Esophagus squamous epithelium (tissue), 4 donors: ENCODE results near the gene CCT5.

Experiments used
- CTCF ChIP-seq, 6 experiments: fragments of 450-650 bp in 4 of 6; fragments of 200-600 bp in 2 of 6; sonication (generic) in 2 of 6; IDR thresholded peaks; one replicate each; pipeline ENCODE4 v1.5.1; 2016 to 2019; ENCODE audit warnings: antibody characterized with exemption in 6 of 6, mild to moderate bottlenecking in 4 of 6, moderate library complexity in 4 of 6
- POLR2A ChIP-seq, 4 donors: fragments of 450-650 bp; IDR thresholded peaks; one replicate each; pipeline ENCODE4 v1.6.1; 2017; ENCODE audit warnings: antibody characterized with exemption in 4 of 4, mild to moderate bottlenecking in 4 of 4, moderate library complexity in 3 of 4

GRCh38 chr5:10257870-10258269 lies 7.8 kb downstream of the CCT5 start:
- TF ChIP-seq CTCF (IDR thresholded peaks at IDR 0.05) (no peak), POLR2A (IDR thresholded peaks at IDR 0.05) (no peak)
